ENCODE data around the gene NMT1. TPM values are rescaled to one million over a fixed set of nuclear protein-coding genes. Genes with fewer than 3 reads are reported as not detected.

NMT1 gene
- total and polyA plus RNA-seq, 2 experiments from 2014 or later, result 95.6 to 298 TPM

GRCh38 chr17:45146166-45146565 lies 85.0 kb downstream of the NMT1 start:
- no peak overlapping the region for H3K27ac ChIP-seq (ENCODE audit: low read depth)
- H3K36me3 Mint-ChIP-seq (ENCODE audit: low read depth), result peaks cover 12% of the 10 kb centered on the region
- peaks cover 30% of the 10 kb centered on the region for H3K4me1 ChIP-seq (ENCODE audit: insufficient read depth)
- no peak overlapping the region for H2AFZ ChIP-seq
- H3K27ac Mint-ChIP-seq, result peak overlapping the region; percentile 100; the same call in 1 of the 2 replicates
- peak overlapping the region; percentile 100 for H3K4me3 Mint-ChIP-seq
- H3K9me2 ChIP-seq (ENCODE audit: insufficient read depth), result no peaks in the 10 kb centered on the region
- H3K4me1 Mint-ChIP-seq, result peaks cover 37% of the 10 kb centered on the region
- peaks cover 13% of the 10 kb centered on the region for H3F3A ChIP-seq (replicated peaks; ENCODE audit: low read depth)
- H3K4me3 ChIP-seq, result 0 out of 2 replicates have a peak overlapping the region, but pooled peaks have one; percentile 62
- no peaks in the 10 kb centered on the region for H3K36me3 ChIP-seq (ENCODE audit: insufficient read depth)
- H3K9me3 Mint-ChIP-seq, result no peaks in the 10 kb centered on the region
- H3K4me2 ChIP-seq, result peak overlapping the region; percentile 73; the same call in 1 of the 2 replicates
- H3K79me2 ChIP-seq (replicated peaks; ENCODE audit: insufficient read depth), result peaks cover 18% of the 10 kb centered on the region
- H3K27me3 ChIP-seq (ENCODE audit: insufficient read depth), result peaks cover 5% of the 10 kb centered on the region; the same call in 1 of the 2 replicates
- H3K27me3 Mint-ChIP-seq (ENCODE audit: insufficient read depth, low read depth, poor library complexity), result peaks cover 41% of the 10 kb centered on the region
- ATAC-seq, result no peak
- peaks cover 9% of the 10 kb centered on the region; the same call in 1 of the 2 replicates for H4K20me1 ChIP-seq (replicated peaks; ENCODE audit: insufficient read depth)
- TF ChIP-seq ZNF331 (CRISPR knock-in tag; IDR thresholded peaks at IDR 0.05; ENCODE audit: low read depth) (no peak), POLR2AphosphoS5 (IDR thresholded peaks at IDR 0.05; ENCODE audit: low read depth) (no peak), NANOG (IDR thresholded peaks at IDR 0.05; ENCODE audit: borderline replicate concordance) (no peak), EZH2phosphoT487 (IDR thresholded peaks at IDR 0.05; ENCODE audit: unreplicated experiment) (no peak), ZNF114 (CRISPR knock-in tag; IDR thresholded peaks at IDR 0.05) (no peak), STAT1 (IDR thresholded peaks at IDR 0.05; ENCODE audit: unreplicated experiment) (no peak), CREB1 (CRISPR knock-in tag; IDR thresholded peaks at IDR 0.05; ENCODE audit: low read depth) (no peak)
- TF ChIP-seq, protein P1, sequence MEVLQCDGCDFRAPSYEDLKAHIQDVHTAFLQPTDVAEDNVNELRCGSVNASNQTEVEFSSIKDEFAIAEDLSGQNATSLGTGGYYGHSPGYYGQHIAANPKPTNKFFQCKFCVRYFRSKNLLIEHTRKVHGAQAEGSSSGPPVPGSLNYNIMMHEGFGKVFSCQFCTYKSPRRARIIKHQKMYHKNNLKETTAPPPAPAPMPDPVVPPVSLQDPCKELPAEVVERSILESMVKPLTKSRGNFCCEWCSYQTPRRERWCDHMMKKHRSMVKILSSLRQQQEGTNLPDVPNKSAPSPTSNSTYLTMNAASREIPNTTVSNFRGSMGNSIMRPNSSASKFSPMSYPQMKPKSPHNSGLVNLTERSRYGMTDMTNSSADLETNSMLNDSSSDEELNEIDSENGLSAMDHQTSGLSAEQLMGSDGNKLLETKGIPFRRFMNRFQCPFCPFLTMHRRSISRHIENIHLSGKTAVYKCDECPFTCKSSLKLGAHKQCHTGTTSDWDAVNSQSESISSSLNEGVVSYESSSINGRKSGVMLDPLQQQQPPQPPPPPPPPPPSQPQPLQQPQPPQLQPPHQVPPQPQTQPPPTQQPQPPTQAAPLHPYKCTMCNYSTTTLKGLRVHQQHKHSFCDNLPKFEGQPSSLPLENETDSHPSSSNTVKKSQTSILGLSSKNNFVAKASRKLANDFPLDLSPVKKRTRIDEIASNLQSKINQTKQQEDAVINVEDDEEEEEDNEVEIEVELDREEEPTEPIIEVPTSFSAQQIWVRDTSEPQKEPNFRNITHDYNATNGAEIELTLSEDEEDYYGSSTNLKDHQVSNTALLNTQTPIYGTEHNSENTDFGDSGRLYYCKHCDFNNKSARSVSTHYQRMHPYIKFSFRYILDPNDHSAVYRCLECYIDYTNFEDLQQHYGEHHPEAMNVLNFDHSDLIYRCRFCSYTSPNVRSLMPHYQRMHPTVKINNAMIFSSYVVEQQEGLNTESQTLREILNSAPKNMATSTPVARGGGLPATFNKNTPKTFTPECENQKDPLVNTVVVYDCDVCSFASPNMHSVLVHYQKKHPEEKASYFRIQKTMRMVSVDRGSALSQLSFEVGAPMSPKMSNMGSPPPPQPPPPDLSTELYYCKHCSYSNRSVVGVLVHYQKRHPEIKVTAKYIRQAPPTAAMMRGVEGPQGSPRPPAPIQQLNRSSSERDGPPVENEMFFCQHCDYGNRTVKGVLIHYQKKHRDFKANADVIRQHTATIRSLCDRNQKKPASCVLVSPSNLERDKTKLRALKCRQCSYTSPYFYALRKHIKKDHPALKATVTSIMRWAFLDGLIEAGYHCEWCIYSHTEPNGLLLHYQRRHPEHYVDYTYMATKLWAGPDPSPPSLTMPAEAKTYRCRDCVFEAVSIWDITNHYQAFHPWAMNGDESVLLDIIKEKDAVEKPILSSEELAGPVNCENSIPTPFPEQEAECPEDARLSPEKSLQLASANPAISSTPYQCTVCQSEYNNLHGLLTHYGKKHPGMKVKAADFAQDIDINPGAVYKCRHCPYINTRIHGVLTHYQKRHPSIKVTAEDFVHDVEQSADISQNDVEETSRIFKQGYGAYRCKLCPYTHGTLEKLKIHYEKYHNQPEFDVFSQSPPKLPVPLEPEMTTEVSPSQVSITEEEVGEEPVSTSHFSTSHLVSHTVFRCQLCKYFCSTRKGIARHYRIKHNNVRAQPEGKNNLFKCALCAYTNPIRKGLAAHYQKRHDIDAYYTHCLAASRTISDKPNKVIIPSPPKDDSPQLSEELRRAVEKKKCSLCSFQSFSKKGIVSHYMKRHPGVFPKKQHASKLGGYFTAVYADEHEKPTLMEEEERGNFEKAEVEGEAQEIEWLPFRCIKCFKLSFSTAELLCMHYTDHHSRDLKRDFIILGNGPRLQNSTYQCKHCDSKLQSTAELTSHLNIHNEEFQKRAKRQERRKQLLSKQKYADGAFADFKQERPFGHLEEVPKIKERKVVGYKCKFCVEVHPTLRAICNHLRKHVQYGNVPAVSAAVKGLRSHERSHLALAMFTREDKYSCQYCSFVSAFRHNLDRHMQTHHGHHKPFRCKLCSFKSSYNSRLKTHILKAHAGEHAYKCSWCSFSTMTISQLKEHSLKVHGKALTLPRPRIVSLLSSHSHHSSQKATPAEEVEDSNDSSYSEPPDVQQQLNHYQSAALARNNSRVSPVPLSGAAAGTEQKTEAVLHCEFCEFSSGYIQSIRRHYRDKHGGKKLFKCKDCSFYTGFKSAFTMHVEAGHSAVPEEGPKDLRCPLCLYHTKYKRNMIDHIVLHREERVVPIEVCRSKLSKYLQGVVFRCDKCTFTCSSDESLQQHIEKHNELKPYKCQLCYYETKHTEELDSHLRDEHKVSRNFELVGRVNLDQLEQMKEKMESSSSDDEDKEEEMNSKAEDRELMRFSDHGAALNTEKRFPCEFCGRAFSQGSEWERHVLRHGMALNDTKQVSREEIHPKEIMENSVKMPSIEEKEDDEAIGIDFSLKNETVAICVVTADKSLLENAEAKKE (CRISPR knock-in tag; IDR thresholded peaks at IDR 0.05), result no peak
- TF ChIP-seq, protein P2, sequence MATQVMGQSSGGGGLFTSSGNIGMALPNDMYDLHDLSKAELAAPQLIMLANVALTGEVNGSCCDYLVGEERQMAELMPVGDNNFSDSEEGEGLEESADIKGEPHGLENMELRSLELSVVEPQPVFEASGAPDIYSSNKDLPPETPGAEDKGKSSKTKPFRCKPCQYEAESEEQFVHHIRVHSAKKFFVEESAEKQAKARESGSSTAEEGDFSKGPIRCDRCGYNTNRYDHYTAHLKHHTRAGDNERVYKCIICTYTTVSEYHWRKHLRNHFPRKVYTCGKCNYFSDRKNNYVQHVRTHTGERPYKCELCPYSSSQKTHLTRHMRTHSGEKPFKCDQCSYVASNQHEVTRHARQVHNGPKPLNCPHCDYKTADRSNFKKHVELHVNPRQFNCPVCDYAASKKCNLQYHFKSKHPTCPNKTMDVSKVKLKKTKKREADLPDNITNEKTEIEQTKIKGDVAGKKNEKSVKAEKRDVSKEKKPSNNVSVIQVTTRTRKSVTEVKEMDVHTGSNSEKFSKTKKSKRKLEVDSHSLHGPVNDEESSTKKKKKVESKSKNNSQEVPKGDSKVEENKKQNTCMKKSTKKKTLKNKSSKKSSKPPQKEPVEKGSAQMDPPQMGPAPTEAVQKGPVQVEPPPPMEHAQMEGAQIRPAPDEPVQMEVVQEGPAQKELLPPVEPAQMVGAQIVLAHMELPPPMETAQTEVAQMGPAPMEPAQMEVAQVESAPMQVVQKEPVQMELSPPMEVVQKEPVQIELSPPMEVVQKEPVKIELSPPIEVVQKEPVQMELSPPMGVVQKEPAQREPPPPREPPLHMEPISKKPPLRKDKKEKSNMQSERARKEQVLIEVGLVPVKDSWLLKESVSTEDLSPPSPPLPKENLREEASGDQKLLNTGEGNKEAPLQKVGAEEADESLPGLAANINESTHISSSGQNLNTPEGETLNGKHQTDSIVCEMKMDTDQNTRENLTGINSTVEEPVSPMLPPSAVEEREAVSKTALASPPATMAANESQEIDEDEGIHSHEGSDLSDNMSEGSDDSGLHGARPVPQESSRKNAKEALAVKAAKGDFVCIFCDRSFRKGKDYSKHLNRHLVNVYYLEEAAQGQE (IDR thresholded peaks at IDR 0.05; ENCODE audit: unreplicated experiment), result no peak
- TF ChIP-seq, protein P3, sequence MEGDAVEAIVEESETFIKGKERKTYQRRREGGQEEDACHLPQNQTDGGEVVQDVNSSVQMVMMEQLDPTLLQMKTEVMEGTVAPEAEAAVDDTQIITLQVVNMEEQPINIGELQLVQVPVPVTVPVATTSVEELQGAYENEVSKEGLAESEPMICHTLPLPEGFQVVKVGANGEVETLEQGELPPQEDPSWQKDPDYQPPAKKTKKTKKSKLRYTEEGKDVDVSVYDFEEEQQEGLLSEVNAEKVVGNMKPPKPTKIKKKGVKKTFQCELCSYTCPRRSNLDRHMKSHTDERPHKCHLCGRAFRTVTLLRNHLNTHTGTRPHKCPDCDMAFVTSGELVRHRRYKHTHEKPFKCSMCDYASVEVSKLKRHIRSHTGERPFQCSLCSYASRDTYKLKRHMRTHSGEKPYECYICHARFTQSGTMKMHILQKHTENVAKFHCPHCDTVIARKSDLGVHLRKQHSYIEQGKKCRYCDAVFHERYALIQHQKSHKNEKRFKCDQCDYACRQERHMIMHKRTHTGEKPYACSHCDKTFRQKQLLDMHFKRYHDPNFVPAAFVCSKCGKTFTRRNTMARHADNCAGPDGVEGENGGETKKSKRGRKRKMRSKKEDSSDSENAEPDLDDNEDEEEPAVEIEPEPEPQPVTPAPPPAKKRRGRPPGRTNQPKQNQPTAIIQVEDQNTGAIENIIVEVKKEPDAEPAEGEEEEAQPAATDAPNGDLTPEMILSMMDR (conservative IDR thresholded peaks at IDR 0.05; ENCODE audit: low read depth in 2 of 2), result no peak
- TF ChIP-seq, protein P4, sequence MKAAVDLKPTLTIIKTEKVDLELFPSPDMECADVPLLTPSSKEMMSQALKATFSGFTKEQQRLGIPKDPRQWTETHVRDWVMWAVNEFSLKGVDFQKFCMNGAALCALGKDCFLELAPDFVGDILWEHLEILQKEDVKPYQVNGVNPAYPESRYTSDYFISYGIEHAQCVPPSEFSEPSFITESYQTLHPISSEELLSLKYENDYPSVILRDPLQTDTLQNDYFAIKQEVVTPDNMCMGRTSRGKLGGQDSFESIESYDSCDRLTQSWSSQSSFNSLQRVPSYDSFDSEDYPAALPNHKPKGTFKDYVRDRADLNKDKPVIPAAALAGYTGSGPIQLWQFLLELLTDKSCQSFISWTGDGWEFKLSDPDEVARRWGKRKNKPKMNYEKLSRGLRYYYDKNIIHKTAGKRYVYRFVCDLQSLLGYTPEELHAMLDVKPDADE (IDR thresholded peaks at IDR 0.05), result no peak
- DNase-seq (ENCODE audit: low spot score), result no peak
